ENCODE measurements around the gene IL6ST.

Gene IL6ST

GRCh38 chr5:55918087-55919035 is 76.4 kb downstream of the IL6ST start:
- DNase-seq (ENCODE audit: low read depth), result no peak

- DNase-seq (ENCODE audit: low read depth), result no peak
Measured at GRCh38 chr5:55917402-55918086, 77.2 kb downstream of the IL6ST start.

GRCh38 chr5:55916986-55917385 is 77.8 kb downstream of the IL6ST start:
- DNase-seq (ENCODE audit: low read depth), result no peak

- no peak for DNase-seq (ENCODE audit: low read depth)
Measured at GRCh38 chr5:55915783-55916182, 79.0 kb downstream of the IL6ST start.

- DNase-seq (ENCODE audit: low read depth), result no peak
Measured at GRCh38 chr5:55914971-55915370, 79.8 kb downstream of the IL6ST start.

- DNase-seq (ENCODE audit: low read depth), result no peak
Measured at GRCh38 chr5:55913466-55914413, 81.0 kb downstream of the IL6ST start.

- no peak for DNase-seq (ENCODE audit: low read depth)
Measured at GRCh38 chr5:55911784-55912653, 82.7 kb downstream of the IL6ST start.

- no peak for DNase-seq (ENCODE audit: low read depth)
Measured at GRCh38 chr5:55908804-55909203, 86.0 kb downstream of the IL6ST start.

- no peak for DNase-seq (ENCODE audit: low read depth)
Measured at GRCh38 chr5:55907927-55908326, 86.8 kb downstream of the IL6ST start.

GRCh38 chr5:55905251-55905650 is 89.5 kb downstream of the IL6ST start:
- DNase-seq (ENCODE audit: low read depth), result no peak

- no peak for DNase-seq (ENCODE audit: low read depth)
Measured at GRCh38 chr5:55904152-55904551, 90.6 kb downstream of the IL6ST start.

- DNase-seq (ENCODE audit: low read depth), result peak; percentile 60
Measured at GRCh38 chr5:55903121-55903701, 91.6 kb downstream of the IL6ST start.

- DNase-seq (ENCODE audit: low read depth), result no peak
Measured at GRCh38 chr5:55902696-55903095, 92.1 kb downstream of the IL6ST start.

- no peak for DNase-seq (ENCODE audit: low read depth)
Measured at GRCh38 chr5:55900776-55901175, 94.0 kb downstream of the IL6ST start.

GRCh38 chr5:55900068-55900467 is 94.7 kb downstream of the IL6ST start:
- DNase-seq (ENCODE audit: low read depth), result no peak

GRCh38 chr5:55899344-55899743 is 95.4 kb downstream of the IL6ST start:
- DNase-seq (ENCODE audit: low read depth), result no peak

- DNase-seq (ENCODE audit: low read depth), result no peak
Measured at GRCh38 chr5:55897905-55898304, 96.9 kb downstream of the IL6ST start.

- no peak for DNase-seq (ENCODE audit: low read depth)
Measured at GRCh38 chr5:55897206-55897894, 97.4 kb downstream of the IL6ST start.

GRCh38 chr5:55896663-55897062 is 98.1 kb downstream of the IL6ST start:
- DNase-seq (ENCODE audit: low read depth), result no peak

GRCh38 chr5:55896238-55896637 is 98.5 kb downstream of the IL6ST start:
- DNase-seq (ENCODE audit: low read depth), result no peak
